OCI-LY3 (cell line): Measurements from ENCODE around the gene CACNA1F.

Source experiments
- H2AFZ ChIP-seq: fragments of 200-600, 300-600 bp; shearing (Covaris generic); 2 replicates; pipeline ENCODE4 v1.6.0; 2014; ENCODE audit warnings: antibody characterized with exemption, low read depth, low read length
- H3K27ac ChIP-seq: fragments of 200-600, 300-600 bp; sonication (generic); 2 replicates; pipeline ENCODE4 v1.5.1; 2014; ENCODE audit warnings: mild to moderate bottlenecking, low read length, moderate library complexity, mixed read lengths
- H3K27me3 ChIP-seq: fragments of 200-600, 300-600 bp; sonication (generic); 2 replicates; pipeline ENCODE4 v1.6.1; 2014; ENCODE audit warnings: low read depth, low read length, mixed read lengths
- H3K36me3 ChIP-seq: fragments of 200-600, 300-600 bp; sonication (generic); replicated peaks from 2 replicates; pipeline ENCODE3; 2014; ENCODE audit warnings: low read depth, low read length, mixed read lengths
- H3K4me1 ChIP-seq: fragments of 300-600, 200-600 bp; sonication (generic); 2 replicates; pipeline ENCODE4 v1.6.1; 2014; ENCODE audit warnings: low read length, mixed read lengths
- H3K4me2 ChIP-seq: fragments of 200-600, 300-600 bp; sonication (generic); 2 replicates; pipeline ENCODE4 v1.6.1; 2014; ENCODE audit warnings: low read length, mixed read lengths
- H3K4me3 ChIP-seq: fragments of 300-600, 200-600 bp; sonication (generic); 2 replicates; pipeline ENCODE4 v1.5.1; 2014; ENCODE audit warnings: antibody characterized with exemption, mild to moderate bottlenecking, low read length, moderate library complexity
- H3K79me2 ChIP-seq: fragments of 300-600, 200-600 bp; shearing (Covaris generic); 2 replicates; pipeline ENCODE4 v1.6.1; 2014; ENCODE audit warnings: mild to moderate bottlenecking, low read length, mixed read lengths
- H3K9ac ChIP-seq: fragments of 300-600, 200-600 bp; shearing (Covaris generic); 2 replicates; pipeline ENCODE4 v1.6.0; 2014; ENCODE audit warnings: mild to moderate bottlenecking, low read length, moderate library complexity
- H3K9me3 ChIP-seq: fragments of 200-600, 300-600 bp; shearing (Covaris generic); 2 replicates; pipeline ENCODE4 v1.6.1; 2014; ENCODE audit warnings: low read length, mixed read lengths; ENCODE audit not compliant: insufficient read depth
- H4K20me1 ChIP-seq: fragments of 200-600, 300-600 bp; sonication (generic); 2 replicates; pipeline ENCODE4 v1.6.1; 2016; ENCODE audit warnings: low read length, mixed read lengths; ENCODE audit not compliant: insufficient read depth
- CTCF ChIP-seq: fragments of 200-600, 300-600 bp; sonication (generic); IDR thresholded peaks from 2 replicates; pipeline ENCODE4 v1.5.1; 2014; ENCODE audit warnings: antibody characterized with exemption, low read length, low read depth
- EZH2phosphoT487 ChIP-seq: fragments of 200-600 bp; shearing (Covaris generic); IDR thresholded peaks from 2 replicates; pipeline ENCODE4 v1.6.1; 2018; ENCODE audit warnings: antibody characterized with exemption, mixed run types, low read depth

The CACNA1F gene

GRCh38 chrX:49209434-49210251 lies 23.5 kb downstream of the CACNA1F start:
- H4K20me1 ChIP-seq: no peaks in the 10 kb centered on the region
- no peak overlapping the region for H3K4me3 ChIP-seq
- no peak overlapping the region for H3K4me2 ChIP-seq
- no peak overlapping the region for H3K27ac ChIP-seq
- H3K27me3 ChIP-seq: no peaks in the 10 kb centered on the region
- no peaks in the 10 kb centered on the region for H3K9me3 ChIP-seq
- no peak overlapping the region for H3K9ac ChIP-seq
- no peaks in the 10 kb centered on the region for H3K79me2 ChIP-seq
- H3K4me1 ChIP-seq: peaks cover 7% of the 10 kb centered on the region
- H3K36me3 ChIP-seq: no peaks in the 10 kb centered on the region
- H2AFZ ChIP-seq: no peak overlapping the region
- TF ChIP-seq EZH2phosphoT487 (no peak), CTCF (no peak)

DNA sequence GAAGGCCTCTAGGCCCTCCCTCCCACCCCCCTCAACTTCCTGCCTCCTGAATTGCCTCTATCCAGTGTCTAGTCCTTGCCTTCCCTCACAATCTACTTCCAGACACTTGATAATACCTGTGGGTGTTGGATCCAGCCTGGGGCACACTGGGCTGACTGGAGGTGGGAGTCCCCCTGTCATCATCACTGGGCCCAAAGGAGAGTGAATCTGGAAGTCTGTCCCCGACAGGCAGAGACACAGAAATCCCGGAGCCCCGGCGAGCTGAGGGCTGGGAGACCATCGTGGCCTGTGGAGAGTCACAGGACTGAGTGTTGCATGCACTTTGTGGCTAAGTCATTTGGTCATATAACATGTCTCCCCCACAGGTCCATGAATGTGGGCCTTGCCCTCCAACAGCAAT lies 24.7 kb downstream of the CACNA1F start:
- H2AFZ ChIP-seq: no peak overlapping the region
- H3K27me3 ChIP-seq: no peaks in the 10 kb centered on the region
- H3K4me1 ChIP-seq: peaks cover 7% of the 10 kb centered on the region
- H3K4me2 ChIP-seq: no peak overlapping the region
- no peaks in the 10 kb centered on the region for H3K79me2 ChIP-seq
- no peak overlapping the region for H3K9ac ChIP-seq
- H3K36me3 ChIP-seq: no peaks in the 10 kb centered on the region
- TF ChIP-seq CTCF (no peak), EZH2phosphoT487 (no peak)
- no peaks in the 10 kb centered on the region for H3K9me3 ChIP-seq
- no peak overlapping the region for H3K27ac ChIP-seq
- H4K20me1 ChIP-seq: no peaks in the 10 kb centered on the region
- no peak overlapping the region for H3K4me3 ChIP-seq

- H3K4me1 ChIP-seq: peaks cover 7% of the 10 kb centered on the region
- H3K79me2 ChIP-seq: no peaks in the 10 kb centered on the region
- no peak overlapping the region for H3K4me3 ChIP-seq
- H3K36me3 ChIP-seq: no peaks in the 10 kb centered on the region
- TF ChIP-seq CTCF: no peak
- no peak for TF ChIP-seq EZH2phosphoT487
- H3K27me3 ChIP-seq: no peaks in the 10 kb centered on the region
- no peak overlapping the region for H3K4me2 ChIP-seq
- no peak overlapping the region for H3K27ac ChIP-seq
- H2AFZ ChIP-seq: no peak overlapping the region
- H4K20me1 ChIP-seq: no peaks in the 10 kb centered on the region
- H3K9me3 ChIP-seq: no peaks in the 10 kb centered on the region
- H3K9ac ChIP-seq: no peak overlapping the region
Measured at GRCh38 chrX:49206543-49206942, 26.6 kb downstream of the CACNA1F start.

- Histone ChIP-seq H3K27ac (no peak overlapping the region), H3K4me2 (no peak overlapping the region), H3K27me3 (no peaks in the 10 kb centered on the region), H2AFZ (no peak overlapping the region), H3K9ac (no peak overlapping the region), H3K4me3 (no peak overlapping the region), H3K9me3 (no peaks in the 10 kb centered on the region), H4K20me1 (no peaks in the 10 kb centered on the region), H3K4me1 (peaks cover 12% of the 10 kb centered on the region), H3K79me2 (no peaks in the 10 kb centered on the region), H3K36me3 (no peaks in the 10 kb centered on the region)
- TF ChIP-seq CTCF (no peak), EZH2phosphoT487 (no peak)
Measured at GRCh38 chrX:49205443-49205842, 27.7 kb downstream of the CACNA1F start.
